22Rv1 (cell line): Measurements from ENCODE around the gene CAPN11.

Experiments
- CTCF ChIP-seq: fragments of 450-650 bp; IDR thresholded peaks from 2 replicates; pipeline ENCODE4 v1.5.1; 2017; ENCODE audit warnings: mild to moderate bottlenecking
- ZFX ChIP-seq: fragments of 450-650 bp; IDR thresholded peaks from 2 replicates; pipeline ENCODE4 v1.6.1; 2017; ENCODE audit warnings: antibody characterized with exemption, borderline replicate concordance

GRCh38 chr6:44185953-44186634 lies 27.5 kb downstream of the CAPN11 start:
- TF ChIP-seq CTCF, result no peak
- TF ChIP-seq ZFX, result no peak
